IMR-90 (cell line): Measurements from ENCODE around the gene PCP4. TPM values are rescaled to one million over a fixed set of nuclear protein-coding genes. Genes with fewer than 3 reads are reported as not detected.

Experiments
- ATAC-seq: fragments of 200-7000 bp; cut with Tn5 transposase; 2 replicates; pipeline ENCODE4 v1.9.1; 2020; ENCODE audit warnings: low read depth, mild to moderate bottlenecking, moderate library complexity
- BruUV-seq: library from RNA; stranded (reverse); fragments of 400-500 nt; replicated peaks from 2 replicates; lab custom pipeline; 2021; lab: Mats Ljungman, UMichigan
- CTCF ChIA-PET: fragments of 300-600 bp; formaldehyde crosslinking; extraction: SDS; loops from one replicate; lab custom pipeline; 2021; ENCODE audit warnings: antibody characterized with exemption; lab: Yijun Ruan, JAX
- POLR2A ChIA-PET: fragments of 300-600 bp; sonication (Branson Sonifier 250); formaldehyde crosslinking; loops from one replicate; lab custom pipeline; 2022; ENCODE audit warnings: antibody characterized with exemption; ENCODE audit not compliant: unreplicated experiment; lab: Charles Lee
- DNase-seq: peaks from one replicate; pipeline ENCODE4 v3.0.0; 2013
- H2AFZ ChIP-seq: replicated peaks from 2 replicates; pipeline ENCODE3; 2013; ENCODE audit warnings: low read length, mild to moderate bottlenecking; ENCODE audit not compliant: poor library complexity
- H2AK5ac ChIP-seq: 2 replicates; pipeline ENCODE4 v1.6.1; 2013; ENCODE audit warnings: low read depth, low read length, inconsistent platforms
- H2AK9ac ChIP-seq: replicated peaks from 2 replicates; pipeline ENCODE3; 2013; ENCODE audit warnings: mild to moderate bottlenecking, low read depth, low read length, moderate library complexity; ENCODE audit not compliant: poor library complexity
- H2BK120ac ChIP-seq: 2 replicates; pipeline ENCODE4 v1.6.1; 2013; ENCODE audit warnings: low read depth, low read length, inconsistent platforms
- H2BK15ac ChIP-seq: 3 replicates; pipeline ENCODE4 v1.6.1; 2013; ENCODE audit warnings: low read depth, low read length, inconsistent platforms
- H2BK20ac ChIP-seq: 2 replicates; pipeline ENCODE4 v1.6.1; 2013; ENCODE audit warnings: low read depth, mild to moderate bottlenecking, inconsistent platforms, low read length, moderate library complexity
- H2BK5ac ChIP-seq: 2 replicates; pipeline ENCODE4 v1.6.1; 2013; ENCODE audit warnings: mild to moderate bottlenecking, low read depth, low read length, inconsistent platforms; ENCODE audit not compliant: poor library complexity, severe bottlenecking
- H3K14ac ChIP-seq: replicated peaks from 2 replicates; pipeline ENCODE4 v1.6.1; 2013; ENCODE audit warnings: low read depth, low read length, inconsistent platforms
- H3K18ac ChIP-seq: 2 replicates; pipeline ENCODE4 v1.6.1; 2013; ENCODE audit warnings: low read depth, low read length, control low read depth
- H3K23ac ChIP-seq: 2 replicates; pipeline ENCODE4 v1.6.1; 2013; ENCODE audit warnings: low read depth, low read length, inconsistent platforms
- H3K27ac ChIP-seq: 2 replicates; pipeline ENCODE4 v1.5.1; 2013; ENCODE audit warnings: mild to moderate bottlenecking, control low read depth, low read length; ENCODE audit not compliant: insufficient read depth
- H3K27me3 ChIP-seq: 2 replicates; pipeline ENCODE4 v1.6.1; 2013; ENCODE audit warnings: low read length; ENCODE audit not compliant: control insufficient read depth, insufficient read depth
- H3K36me3 ChIP-seq: 2 replicates; pipeline ENCODE4 v1.6.1; 2013; ENCODE audit warnings: low read length, mixed read lengths; ENCODE audit not compliant: control insufficient read depth, insufficient read depth
- H3K4ac ChIP-seq: 2 replicates; pipeline ENCODE4 v1.6.1; 2013; ENCODE audit warnings: low read depth, low read length, inconsistent platforms
- H3K4me1 ChIP-seq: 2 replicates; pipeline ENCODE4 v1.6.1; 2013; ENCODE audit warnings: low read length, mixed read lengths; ENCODE audit not compliant: control insufficient read depth, insufficient read depth
- H3K4me2 ChIP-seq: 2 replicates; pipeline ENCODE4 v1.6.1; 2013; ENCODE audit warnings: low read depth, mild to moderate bottlenecking, control low read depth, low read length, moderate library complexity
- H3K4me3 ChIP-seq: 2 replicates; pipeline ENCODE4 v1.5.1; 2013; ENCODE audit warnings: low read depth, mild to moderate bottlenecking, control low read depth, low read length, moderate library complexity; ENCODE audit not compliant: insufficient read depth
- H3K56ac ChIP-seq: 2 replicates; pipeline ENCODE4 v1.6.1; 2013; ENCODE audit warnings: low read length, inconsistent platforms; ENCODE audit not compliant: insufficient read depth; ENCODE audit errors: extremely low read depth
- H3K79me1 ChIP-seq, 2 experiments: 2 replicates each; pipeline ENCODE4 v1.6.1; 2013; ENCODE audit warnings: low read length in 2 of 2, inconsistent platforms in 1 of 2, low read depth in 1 of 2
- H3K9ac ChIP-seq: 2 replicates; pipeline ENCODE4 v1.6.1; 2013; ENCODE audit warnings: low read depth, low read length, control low read depth
- H3K9me1 ChIP-seq: 2 replicates; pipeline ENCODE4 v1.6.1; 2013; ENCODE audit warnings: low read length, inconsistent platforms; ENCODE audit not compliant: insufficient read depth
- H3K9me3 ChIP-seq: 2 replicates; pipeline ENCODE4 v1.6.1; 2013; ENCODE audit warnings: low read length; ENCODE audit not compliant: control insufficient read depth, insufficient read depth
- H4K20me1 ChIP-seq: 2 replicates; pipeline ENCODE4 v1.6.1; 2013; ENCODE audit warnings: low read length, inconsistent platforms; ENCODE audit not compliant: insufficient read depth
- H4K5ac ChIP-seq: 2 replicates; pipeline ENCODE4 v1.6.1; 2013; ENCODE audit warnings: mild to moderate bottlenecking, low read depth, low read length, control low read depth
- H4K8ac ChIP-seq, 2 experiments: 2 replicates each; pipeline ENCODE4 v1.6.1; 2013; ENCODE audit warnings: low read depth in 2 of 2, low read length in 2 of 2, control low read depth in 1 of 2, inconsistent platforms in 1 of 2
- H4K91ac ChIP-seq: 2 replicates; pipeline ENCODE4 v1.6.1; 2013; ENCODE audit warnings: low read depth, low read length, inconsistent platforms; ENCODE audit not compliant: insufficient read depth
- BHLHE40 ChIP-seq: fragments of 150-350 bp; IDR thresholded peaks from 2 replicates; pipeline ENCODE4 v1.6.1; 2016; ENCODE audit warnings: mild to moderate bottlenecking, low read depth, low read length
- CEBPB ChIP-seq: IDR thresholded peaks from 2 replicates; pipeline ENCODE4 v1.6.1; 2012; ENCODE audit warnings: low read depth, low read length, improper control_type of control experiment
- CHD1 ChIP-seq: IDR thresholded peaks from 2 replicates; pipeline ENCODE4 v1.6.1; 2012; ENCODE audit warnings: low read depth, low read length, improper control_type of control experiment
- FOS ChIP-seq: fragments of 150-350 bp; IDR thresholded peaks from 2 replicates; pipeline ENCODE4 v1.6.1; 2016; ENCODE audit warnings: low read depth, low read length
- MAFK ChIP-seq: IDR thresholded peaks from 2 replicates; pipeline ENCODE4 v1.6.1; 2012; ENCODE audit warnings: low read depth, low read length, improper control_type of control experiment
- MAZ ChIP-seq: IDR thresholded peaks from 2 replicates; pipeline ENCODE4 v1.6.1; 2012; ENCODE audit warnings: low read depth, mild to moderate bottlenecking, low read length, improper control_type of control experiment, moderate library complexity, borderline replicate concordance
- MXI1 ChIP-seq: IDR thresholded peaks from 2 replicates; pipeline ENCODE4 v1.6.1; 2012; ENCODE audit warnings: low read depth, mild to moderate bottlenecking, low read length, moderate library complexity, borderline replicate concordance
- NFE2L2 ChIP-seq: fragments of 150-350 bp; IDR thresholded peaks from 2 replicates; pipeline ENCODE4 v1.6.1; 2016; ENCODE audit warnings: low read depth, mild to moderate bottlenecking, low read length
- POLR2A ChIP-seq: IDR thresholded peaks from 2 replicates; pipeline ENCODE4 v1.6.1; 2012; ENCODE audit warnings: mild to moderate bottlenecking, low read depth, low read length
- RAD21 ChIP-seq: IDR thresholded peaks from 2 replicates; pipeline ENCODE4 v1.6.1; 2012; ENCODE audit warnings: low read length, improper control_type of control experiment
- RCOR1 ChIP-seq: IDR thresholded peaks from 2 replicates; pipeline ENCODE4 v1.6.1; 2012; ENCODE audit warnings: mild to moderate bottlenecking, low read length, improper control_type of control experiment; ENCODE audit not compliant: insufficient replicate concordance
- RFX5 ChIP-seq: IDR thresholded peaks from 2 replicates; pipeline ENCODE4 v1.8.0; 2012; ENCODE audit warnings: low read depth, mild to moderate bottlenecking, low read length, moderate library complexity
- SMC3 ChIP-seq: fragments of 150-350 bp; IDR thresholded peaks from 2 replicates; pipeline ENCODE4 v1.6.1; 2016; ENCODE audit warnings: low read depth, mild to moderate bottlenecking, antibody characterized with exemption, low read length, moderate library complexity
- dilution Hi-C: fragments of 300-500 bp; cut with HindIII; formaldehyde crosslinking; loops from one replicate; pipeline ENCODE4 v1.14.3; 2018; ENCODE audit warnings: low sequenced_read_pairs; ENCODE audit not compliant: unreplicated experiment
- in situ Hi-C: fragments of 300-500 bp; cut with MboI; formaldehyde crosslinking; loops from 3 replicates; pipeline ENCODE4 v1.14.3; 2019; ENCODE audit warnings: low sequenced_read_pairs, inconsistent platforms, mixed read lengths
- intact Hi-C: fragments of 100-400 bp; cut with micrococcal nuclease; formaldehyde crosslinking; loops from 2 replicates; pipeline ENCODE4 v1.10.0; 2022
- polyA plus RNA-seq, 3 experiments: library from polyadenylated mRNA; depleted of rRNA; stranded (reverse); fragments of >200 nt; gene quantifications; 2 replicates each; pipeline ENCODE4 v1.2.3, GENCODE V29; 2012; ENCODE audit warnings: low replicate concordance in 1 of 3
- total RNA-seq: library from RNA; depleted of rRNA; stranded (reverse); fragments of >200 nt; gene quantifications from 2 replicates; pipeline ENCODE4 v1.2.3, GENCODE V29; 2012
- TF ChIP-seq, protein P1 (sequence below): fragments of 150-350 bp; IDR thresholded peaks from 2 replicates; pipeline ENCODE4 v1.6.1; 2017; ENCODE audit warnings: mild to moderate bottlenecking, antibody characterized with exemption, low read length, low read depth
- TF ChIP-seq, protein P2 (sequence below): fragments of 150-350 bp; IDR thresholded peaks from 2 replicates; pipeline ENCODE4 v1.6.1; 2016; ENCODE audit warnings: low read depth, mild to moderate bottlenecking, low read length, moderate library complexity, borderline replicate concordance
- TF ChIP-seq, protein P3 (sequence below): conservative IDR thresholded peaks from 2 replicates; pipeline ENCODE4 v1.5.1; 2012; ENCODE audit warnings: mild to moderate bottlenecking, low read depth, low read length, improper control_type of control experiment

Gene PCP4
- total and polyA plus RNA-seq, 2 of the 4 experiments (the other 2 are of a cell fraction): not detected

DNA sequence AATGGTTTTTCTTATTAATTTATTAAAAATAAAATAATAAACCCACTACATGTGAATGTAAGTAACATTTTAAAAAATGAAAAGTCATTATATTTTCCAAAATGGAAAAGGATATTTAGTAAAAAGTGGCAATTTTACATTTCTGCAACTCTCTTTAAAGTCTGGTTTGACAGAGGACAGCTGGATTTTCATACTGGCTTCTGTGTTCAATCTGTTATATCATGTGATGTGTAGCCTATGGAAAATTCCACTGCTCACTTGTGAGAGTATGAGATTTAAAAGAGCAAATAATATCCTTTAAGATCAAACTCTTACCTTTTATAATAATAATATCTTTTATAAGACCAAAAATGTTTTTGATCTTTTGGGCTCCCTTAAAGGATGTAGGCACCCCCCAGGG lies 33.7 kb downstream of the PCP4 start:
- Histone ChIP-seq H3K9me1 (no peaks in the 10 kb centered on the region), H3K79me1 (no peaks in the 10 kb centered on the region), H3K56ac (no peak overlapping the region), H2BK20ac (no peak overlapping the region), H3K14ac (no peak overlapping the region), H3K18ac (no peak overlapping the region), H2BK15ac (no peak overlapping the region), H2BK5ac (no peak overlapping the region), H3K4ac (no peak overlapping the region), H4K5ac (no peak overlapping the region), H3K4me3 (no peak overlapping the region), H4K20me1 (no peaks in the 10 kb centered on the region), H3K23ac (no peak overlapping the region), H3K4me2 (no peak overlapping the region), H2AK9ac (no peak overlapping the region), H3K36me3 (no peaks in the 10 kb centered on the region), H3K27ac (no peak overlapping the region), H3K9ac (no peak overlapping the region), H2AK5ac (no peak overlapping the region), H3K9me3 (peaks cover 28% of the 10 kb centered on the region), H4K91ac (no peak overlapping the region), H2AFZ (no peak overlapping the region), H3K27me3 (no peaks in the 10 kb centered on the region), H4K8ac (no peak overlapping the region), H3K4me1 (no peaks in the 10 kb centered on the region), H2BK120ac (no peak overlapping the region)
- ATAC-seq (no peak), DNase-seq (no peak)
- TF ChIP-seq, protein P1, sequence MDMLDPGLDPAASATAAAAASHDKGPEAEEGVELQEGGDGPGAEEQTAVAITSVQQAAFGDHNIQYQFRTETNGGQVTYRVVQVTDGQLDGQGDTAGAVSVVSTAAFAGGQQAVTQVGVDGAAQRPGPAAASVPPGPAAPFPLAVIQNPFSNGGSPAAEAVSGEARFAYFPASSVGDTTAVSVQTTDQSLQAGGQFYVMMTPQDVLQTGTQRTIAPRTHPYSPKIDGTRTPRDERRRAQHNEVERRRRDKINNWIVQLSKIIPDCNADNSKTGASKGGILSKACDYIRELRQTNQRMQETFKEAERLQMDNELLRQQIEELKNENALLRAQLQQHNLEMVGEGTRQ: no peak
- TF ChIP-seq SMC3 (no peak), FOS (no peak), RFX5 (no peak), RCOR1 (no peak), BHLHE40 (no peak), POLR2A (no peak), MAFK (no peak), NFE2L2 (no peak), RAD21 (no peak), MXI1 (no peak), CEBPB (no peak), MAZ (no peak), CHD1 (no peak)
- TF ChIP-seq, protein P2, sequence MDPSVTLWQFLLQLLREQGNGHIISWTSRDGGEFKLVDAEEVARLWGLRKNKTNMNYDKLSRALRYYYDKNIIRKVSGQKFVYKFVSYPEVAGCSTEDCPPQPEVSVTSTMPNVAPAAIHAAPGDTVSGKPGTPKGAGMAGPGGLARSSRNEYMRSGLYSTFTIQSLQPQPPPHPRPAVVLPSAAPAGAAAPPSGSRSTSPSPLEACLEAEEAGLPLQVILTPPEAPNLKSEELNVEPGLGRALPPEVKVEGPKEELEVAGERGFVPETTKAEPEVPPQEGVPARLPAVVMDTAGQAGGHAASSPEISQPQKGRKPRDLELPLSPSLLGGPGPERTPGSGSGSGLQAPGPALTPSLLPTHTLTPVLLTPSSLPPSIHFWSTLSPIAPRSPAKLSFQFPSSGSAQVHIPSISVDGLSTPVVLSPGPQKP: no peak
- TF ChIP-seq, protein P3, sequence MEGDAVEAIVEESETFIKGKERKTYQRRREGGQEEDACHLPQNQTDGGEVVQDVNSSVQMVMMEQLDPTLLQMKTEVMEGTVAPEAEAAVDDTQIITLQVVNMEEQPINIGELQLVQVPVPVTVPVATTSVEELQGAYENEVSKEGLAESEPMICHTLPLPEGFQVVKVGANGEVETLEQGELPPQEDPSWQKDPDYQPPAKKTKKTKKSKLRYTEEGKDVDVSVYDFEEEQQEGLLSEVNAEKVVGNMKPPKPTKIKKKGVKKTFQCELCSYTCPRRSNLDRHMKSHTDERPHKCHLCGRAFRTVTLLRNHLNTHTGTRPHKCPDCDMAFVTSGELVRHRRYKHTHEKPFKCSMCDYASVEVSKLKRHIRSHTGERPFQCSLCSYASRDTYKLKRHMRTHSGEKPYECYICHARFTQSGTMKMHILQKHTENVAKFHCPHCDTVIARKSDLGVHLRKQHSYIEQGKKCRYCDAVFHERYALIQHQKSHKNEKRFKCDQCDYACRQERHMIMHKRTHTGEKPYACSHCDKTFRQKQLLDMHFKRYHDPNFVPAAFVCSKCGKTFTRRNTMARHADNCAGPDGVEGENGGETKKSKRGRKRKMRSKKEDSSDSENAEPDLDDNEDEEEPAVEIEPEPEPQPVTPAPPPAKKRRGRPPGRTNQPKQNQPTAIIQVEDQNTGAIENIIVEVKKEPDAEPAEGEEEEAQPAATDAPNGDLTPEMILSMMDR: no peak
- POLR2A ChIA-PET: no interaction called here
- in situ Hi-C loops (no loop called here), dilution Hi-C loops (no loop called here), intact Hi-C loops (no loop called here)
- CTCF ChIA-PET: interaction anchor here (1.0 kb wide), 1 partner anchor 13 kb away, joined by 3 read pairs; no protein-coding TSS in a partner anchor
- BruUV-seq: no TSS peak
